Erythroblast (primary cell): ENCODE results near the gene RAB5IF.

Source experiments
- DNase-seq, 2 experiments: peaks; one replicate each; lab custom pipeline; 2025; lab: John Stamatoyannopoulos, UW
- GATA1 ChIP-seq: IDR thresholded peaks from 2 replicates; pipeline ENCODE4 v1.6.1; 2011; ENCODE audit warnings: low read depth, mild to moderate bottlenecking, control low read depth, low read length, moderate library complexity
- POLR2A ChIP-seq: IDR thresholded peaks from 2 replicates; pipeline ENCODE4 v1.6.1; 2011; ENCODE audit warnings: mild to moderate bottlenecking, low read length

RAB5IF gene

GRCh38 chr20:36604952-36605398 lies 604 bp upstream of the RAB5IF start:
- peak; percentile 71 to 79 for DNase-seq
- TF ChIP-seq POLR2A (no peak), GATA1 (no peak)

- DNase-seq = peak; percentile 56 to 67
- no peak for TF ChIP-seq POLR2A
- TF ChIP-seq GATA1 = no peak
Observed at GRCh38 chr20:36606158-36607066, 833 bp downstream of the RAB5IF start.

GRCh38 chr20:36607586-36608387 lies 2.2 kb downstream of the RAB5IF start:
- DNase-seq = peak in 1 of 2 experiments; percentile 11
- no peak for TF ChIP-seq GATA1
- TF ChIP-seq POLR2A = no peak

GRCh38 chr20:36608388-36608728 lies 2.8 kb downstream of the RAB5IF start:
- peak in 1 of 2 experiments; percentile 17 for DNase-seq

- no peak for DNase-seq
- TF ChIP-seq POLR2A = no peak
- no peak for TF ChIP-seq GATA1
Observed at GRCh38 chr20:36611625-36612024, 6.0 kb downstream of the RAB5IF start.

- DNase-seq = no peak
- TF ChIP-seq GATA1 (no peak), POLR2A (no peak)
Observed at GRCh38 chr20:36613974-36614373, 8.4 kb downstream of the RAB5IF start.

GRCh38 chr20:36614781-36615557 lies 9.4 kb downstream of the RAB5IF start:
- DNase-seq = no peak
- no peak for TF ChIP-seq POLR2A
- no peak for TF ChIP-seq GATA1

- TF ChIP-seq POLR2A (no peak), GATA1 (no peak)
- DNase-seq = no peak
Observed at GRCh38 chr20:36620917-36621316, 15.3 kb downstream of the RAB5IF start.

GRCh38 chr20:36623444-36623843 lies 17.9 kb downstream of the RAB5IF start:
- no peak for DNase-seq
- TF ChIP-seq POLR2A (no peak), GATA1 (no peak)

- TF ChIP-seq POLR2A (no peak), GATA1 (no peak)
- peak; percentile 26 to 59 for DNase-seq
Observed at GRCh38 chr20:36624068-36624943, 18.7 kb downstream of the RAB5IF start.

- no peak for TF ChIP-seq GATA1
- no peak for TF ChIP-seq POLR2A
- DNase-seq = no peak
Observed at GRCh38 chr20:36624944-36625324, 19.4 kb downstream of the RAB5IF start.

- DNase-seq = no peak
- TF ChIP-seq POLR2A (no peak), GATA1 (no peak)
Observed at GRCh38 chr20:36628076-36628475, 22.5 kb downstream of the RAB5IF start.

- no peak for TF ChIP-seq GATA1
- no peak for TF ChIP-seq POLR2A
- DNase-seq = no peak
Observed at GRCh38 chr20:36629719-36630681, 24.4 kb downstream of the RAB5IF start.
